A549 treated with ZK216348 at 1 μM for 4 hours (cell line): ENCODE results near the gene SIDT1. TPM values are rescaled to one million over a fixed set of nuclear protein-coding genes. Genes with fewer than 3 reads are reported as not detected.

Source experiments
- total RNA-seq: library from RNA; stranded (reverse); fragments of 200-300 nt; extraction: Qiagen RNA extraction; gene quantifications from 5 replicates; pipeline ENCODE4 v1.2.3, GENCODE V29; 2022; ENCODE audit warnings: low read depth

Gene SIDT1
- total RNA-seq, result 0.42 to 0.90 TPM (median 0.58 TPM) in 5 replicates

DNA sequence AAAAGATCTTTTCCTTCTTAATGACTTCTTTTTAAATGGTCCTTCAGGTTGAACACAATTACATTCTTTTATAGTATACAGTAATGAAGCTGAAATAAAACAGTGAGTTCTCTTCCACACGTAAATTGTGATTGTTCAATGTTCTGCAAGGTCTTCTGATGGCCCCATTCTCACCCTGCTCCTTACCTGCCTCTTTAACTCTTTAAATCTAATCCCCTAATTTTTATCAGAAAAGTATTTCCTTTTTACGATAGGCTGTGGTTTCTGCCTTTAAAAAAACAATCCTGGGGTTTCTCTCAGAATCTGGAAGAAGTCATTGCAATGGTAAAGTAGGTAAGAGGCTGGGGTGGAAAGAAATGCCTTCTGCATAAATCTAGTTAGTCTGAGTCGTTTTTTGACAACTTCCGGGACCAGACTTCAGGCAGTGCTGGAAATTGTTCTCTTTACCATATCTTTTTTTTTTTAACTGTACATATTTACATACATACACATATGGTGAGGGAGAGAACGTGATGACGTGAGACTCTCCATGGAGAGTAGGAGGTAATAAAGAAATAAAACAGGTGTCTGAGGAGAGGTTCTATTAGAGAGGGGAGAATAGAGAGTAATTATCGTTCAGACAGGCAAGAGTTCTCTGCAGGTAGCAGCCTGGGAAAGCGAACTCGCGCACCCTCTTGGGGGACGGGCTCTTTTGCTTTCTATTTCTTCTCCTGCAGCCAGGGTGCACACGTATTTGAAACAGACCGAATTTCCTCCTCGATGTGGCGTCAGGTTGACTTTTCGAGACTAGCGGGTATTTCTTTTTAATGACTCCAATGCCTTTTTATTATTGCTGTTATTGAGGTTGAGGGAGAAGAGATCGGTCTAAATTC, at the start of gene SIDT1:
SIDT1 (plus strand) TSS at position 730 of the 872 bp plus-strand sequence. CDS start 467 bp downstream, outside the sequence.

Other genes with a start within 250 kb of the SIDT1 start
- gene CFAP44, start 91.1 kb upstream of the SIDT1 start, total RNA-seq, result 0.93 to 2.8 TPM (median 1.7 TPM) in 5 replicates
- 3.0 to 10.4 TPM (median 7.2 TPM) in 5 replicates for gene SPICE1, start 17.4 kb upstream of the SIDT1 start, total RNA-seq
- gene USF3, start 164.1 kb downstream of the SIDT1 start, total RNA-seq, result 1.8 to 3.2 TPM (median 2.8 TPM) in 5 replicates
- gene NAA50, start 213.7 kb downstream of the SIDT1 start, total RNA-seq, result 102 to 178 TPM (median 151 TPM) in 5 replicates
- gene ATP6V1A, start 214.5 kb downstream of the SIDT1 start, total RNA-seq, result 12.1 to 22.3 TPM (median 20.0 TPM) in 5 replicates